GM20431 (cell line): ENCODE results near the gene MMD.
"Not testable (repeated sequence)": the region's sequence is repeated elsewhere in the genome, so short reads cannot be mapped to it uniquely, and the experiment has no call there.

ENCODE experiments used
- in situ Hi-C: fragments of 300-500 bp; cut with MseI, MboI; formaldehyde crosslinking; loops from one replicate; pipeline ENCODE4 v1.15.0; 2020; ENCODE audit warnings: low sequenced_read_pairs; ENCODE audit not compliant: unreplicated experiment

The MMD gene

GRCh38 chr17:55402374-55402773 lies 19.3 kb downstream of the MMD start:
- in situ Hi-C loops = no loop called here

GRCh38 chr17:55398689-55399088 lies 22.9 kb downstream of the MMD start:
- in situ Hi-C loops = no loop called here

GRCh38 chr17:55395803-55396505 lies 25.7 kb downstream of the MMD start:
- in situ Hi-C loops = no loop called here

DNA sequence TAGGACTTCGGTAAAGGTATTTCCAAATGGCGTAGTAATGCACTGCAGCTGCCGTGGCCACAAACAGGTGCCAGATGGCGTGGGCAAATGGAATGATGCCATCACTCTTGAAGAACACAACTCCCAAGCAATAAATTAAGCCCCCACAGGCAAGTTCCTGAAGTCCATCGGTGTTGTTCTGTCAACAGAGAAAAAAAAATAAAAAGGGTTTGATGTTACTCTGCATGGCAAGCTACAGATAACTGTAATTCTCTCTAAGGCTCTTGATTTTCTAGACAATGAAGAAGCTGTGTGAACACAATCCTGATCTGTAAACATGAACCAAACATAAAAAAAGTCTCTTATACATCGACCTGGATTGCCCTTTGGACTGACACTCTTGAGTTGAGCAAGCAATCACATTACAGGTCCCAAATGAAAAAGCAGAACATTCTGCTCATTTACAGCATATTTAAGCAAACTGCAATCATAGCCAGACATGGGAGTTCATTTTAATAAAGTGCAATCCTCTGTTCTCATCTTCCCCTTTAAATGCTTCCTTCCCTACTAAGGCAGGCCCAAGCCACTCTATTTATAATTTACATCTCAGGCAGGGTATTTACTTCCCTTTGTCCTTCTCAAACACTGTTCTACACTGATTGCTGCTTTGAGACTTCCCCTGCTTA lies 27.1 kb downstream of the MMD start:
- in situ Hi-C loops = no loop called here

- in situ Hi-C loops = no loop called here
Measured at GRCh38 chr17:55391764-55392467, 29.7 kb downstream of the MMD start.

DNA sequence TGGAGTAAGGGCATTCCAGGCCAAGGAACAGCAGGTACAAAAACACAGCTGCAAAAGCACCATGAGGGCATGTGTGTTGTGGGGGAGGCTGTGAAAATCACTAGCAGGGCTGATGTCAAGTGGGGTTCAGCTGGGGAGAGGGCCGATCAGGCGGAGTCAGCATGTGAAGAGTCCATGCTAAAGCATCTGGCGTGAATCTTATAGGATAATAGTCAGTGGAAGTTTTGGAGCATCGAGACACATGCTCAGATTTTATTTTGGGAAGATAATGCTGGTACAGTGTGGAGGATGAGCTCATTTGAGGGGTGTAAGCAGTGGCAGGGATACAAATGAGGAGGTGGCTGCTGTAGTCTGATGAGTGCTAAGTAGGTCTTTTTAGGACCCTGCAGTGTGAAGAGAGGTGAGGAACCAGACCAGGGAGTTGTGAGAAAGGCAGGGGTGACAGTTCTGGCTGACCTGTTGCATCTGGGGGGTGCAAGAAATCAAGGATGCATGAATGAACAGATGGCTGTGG lies 30.3 kb downstream of the MMD start:
- in situ Hi-C loops = no loop called here

- in situ Hi-C loops = no loop called here
Measured at GRCh38 chr17:55390364-55390977, 31.2 kb downstream of the MMD start.

DNA sequence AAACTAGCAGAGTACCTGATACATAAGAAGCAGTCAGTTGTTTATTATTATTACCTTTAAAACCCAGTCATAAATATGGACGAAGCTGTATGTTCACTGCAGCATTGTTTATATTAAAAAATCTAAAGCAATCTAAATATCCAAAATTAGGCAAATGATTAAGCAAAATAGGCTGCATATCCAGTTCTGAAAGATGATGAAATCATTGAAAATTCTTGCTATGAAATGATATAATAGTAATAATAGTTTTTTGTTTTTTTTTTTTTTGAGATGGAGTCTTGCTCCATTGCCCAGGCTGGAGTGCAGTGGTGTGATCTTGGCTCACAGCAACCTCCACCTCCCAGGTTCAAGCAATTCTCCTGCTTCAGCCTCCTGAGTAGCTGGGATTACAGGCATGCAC lies 31.9 kb downstream of the MMD start:
- in situ Hi-C loops = not testable (repeated sequence)

- in situ Hi-C loops = no loop called here
Measured at GRCh38 chr17:55388842-55389241, 32.8 kb downstream of the MMD start.

- in situ Hi-C loops = no loop called here
Measured at GRCh38 chr17:55386796-55387332, 34.8 kb downstream of the MMD start.

- in situ Hi-C loops = no loop called here
Measured at GRCh38 chr17:55384643-55385232, 36.9 kb downstream of the MMD start.

DNA sequence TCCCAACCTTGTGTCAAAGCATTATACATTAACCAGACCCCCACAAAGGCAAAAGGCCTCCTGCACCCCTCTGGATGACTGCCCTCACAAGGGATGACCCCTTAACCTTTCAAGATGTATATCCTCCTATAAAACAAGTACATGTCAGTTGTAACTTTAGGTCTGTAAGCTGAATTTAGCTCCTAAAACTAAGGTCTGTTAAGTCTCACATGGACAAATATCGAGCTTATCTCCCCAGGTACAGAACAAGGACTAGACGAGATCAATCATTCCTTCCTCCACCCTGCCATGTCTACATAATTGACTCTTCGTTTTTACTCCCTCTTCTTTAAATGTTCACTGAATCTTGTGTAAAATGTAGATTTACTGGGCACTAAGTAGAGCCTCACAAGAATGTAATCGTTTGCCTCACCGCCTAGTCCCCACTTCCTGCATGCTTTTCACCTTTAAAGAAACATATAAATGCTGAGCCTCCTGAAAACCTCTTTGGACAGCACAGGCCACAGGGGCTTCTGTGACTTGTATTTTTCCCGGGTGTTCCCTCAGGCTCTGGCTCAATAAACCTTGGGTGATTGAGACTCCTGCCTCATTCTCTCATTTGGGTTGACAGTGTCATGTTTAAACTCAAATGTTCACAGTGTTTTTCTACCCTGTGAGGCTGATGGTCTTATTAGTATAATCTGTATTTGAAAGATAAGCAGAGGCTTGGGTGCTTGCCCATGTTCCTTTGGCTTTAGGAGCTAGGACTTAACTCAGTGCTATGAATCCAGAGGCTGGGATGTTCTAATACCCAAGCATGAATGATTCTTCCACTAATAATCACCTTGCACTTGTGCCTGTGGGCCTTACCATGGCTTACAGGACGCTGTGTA lies 37.6 kb downstream of the MMD start:
- in situ Hi-C loops = no loop called here

DNA sequence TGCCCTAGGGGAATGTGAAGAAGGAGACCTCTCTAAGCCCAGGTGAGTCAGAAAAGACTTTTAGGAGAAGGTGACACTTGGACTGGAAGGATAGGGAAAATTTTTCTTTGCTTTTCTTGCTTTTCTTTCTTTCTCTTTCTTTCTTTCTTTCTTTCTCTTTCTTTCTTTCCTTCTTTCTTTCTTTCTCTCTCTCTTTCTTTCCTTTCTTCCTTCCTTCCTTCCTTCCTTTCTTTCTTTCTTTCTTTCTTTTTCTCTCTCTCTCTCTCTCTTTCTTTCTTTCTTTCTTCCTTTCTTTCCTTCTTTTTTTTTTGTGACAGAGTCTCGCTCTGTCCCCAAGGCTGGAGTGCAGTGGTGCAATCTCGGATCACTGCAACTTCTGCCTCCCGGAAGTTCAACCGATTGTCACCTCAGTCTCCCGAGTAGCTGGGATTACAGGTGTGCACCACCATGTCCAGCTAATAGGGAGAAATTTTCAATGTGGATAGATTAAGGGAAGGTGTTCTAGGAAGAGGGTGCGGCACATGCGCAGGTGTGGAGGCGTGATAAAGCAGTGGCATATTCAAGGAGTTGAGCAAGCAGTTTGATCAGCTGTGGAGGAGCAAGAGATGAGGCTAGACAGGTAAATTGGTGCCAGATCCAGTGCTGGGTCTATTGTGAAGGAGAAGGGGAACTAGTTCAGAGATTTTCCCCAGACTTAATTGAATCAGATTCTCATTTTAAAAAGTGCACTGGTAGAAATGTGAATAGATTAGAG lies 40.4 kb downstream of the MMD start:
- in situ Hi-C loops = no loop called here

DNA sequence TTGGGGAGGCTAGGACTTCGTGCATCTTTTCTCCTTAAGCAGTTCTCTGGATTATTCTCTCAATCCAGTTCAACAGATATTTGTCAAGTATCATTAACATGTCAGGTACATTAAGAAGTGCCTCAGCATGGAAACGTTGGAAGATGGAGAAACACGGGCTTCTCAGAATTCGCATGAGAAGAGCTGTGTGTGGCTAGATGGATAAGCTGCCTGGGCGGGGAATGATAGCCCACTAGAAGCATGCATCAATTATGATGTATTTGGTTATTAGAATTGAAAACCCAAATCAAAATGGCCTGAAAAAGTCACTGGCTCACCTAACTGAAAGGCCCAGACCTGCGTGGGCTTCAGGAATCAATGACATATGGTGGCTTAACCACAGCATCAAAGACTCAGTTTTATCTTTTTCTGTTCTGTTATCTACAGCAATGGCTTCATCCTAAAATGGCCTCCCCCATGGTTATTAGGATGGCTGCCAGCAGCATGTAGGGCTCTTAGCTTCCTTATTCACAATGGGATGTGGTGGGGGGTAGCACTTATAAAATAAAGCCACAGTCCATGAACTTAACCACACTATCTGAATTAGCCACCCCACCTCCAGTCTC lies 43.9 kb downstream of the MMD start:
- in situ Hi-C loops = no loop called here

DNA sequence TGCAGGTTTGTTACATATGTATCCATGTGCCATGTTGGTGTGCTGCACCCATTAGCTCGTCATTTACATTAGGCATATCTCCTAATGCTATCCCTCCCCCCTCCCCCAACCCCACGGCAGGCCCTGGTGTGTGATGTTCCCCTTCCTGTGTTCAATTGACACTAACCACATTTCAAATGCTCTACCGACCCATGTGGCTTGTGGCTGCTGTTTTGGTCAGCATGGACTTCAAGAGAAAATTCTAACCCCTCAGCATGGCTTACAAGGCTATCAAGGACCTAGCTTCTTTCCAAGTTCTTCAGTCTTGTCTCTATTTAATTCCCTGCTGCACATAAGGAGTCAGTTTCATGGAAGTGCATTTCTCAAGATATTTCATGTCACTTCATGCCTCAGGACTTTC lies 52.9 kb downstream of the MMD start:
- in situ Hi-C loops = no loop called here

- in situ Hi-C loops = no loop called here
Measured at GRCh38 chr17:55366020-55366481, 55.6 kb downstream of the MMD start.

- in situ Hi-C loops = no loop called here
Measured at GRCh38 chr17:55363033-55363432, 58.6 kb downstream of the MMD start.

- in situ Hi-C loops = no loop called here
Measured at GRCh38 chr17:55360971-55361370, 60.7 kb downstream of the MMD start.
